AG08396 (cell line): ENCODE results near the gene LENG8.

ENCODE experiments used
- DNase-seq: peaks from one replicate; pipeline ENCODE4 v3.0.0; 2012; ENCODE audit warnings: low spot score, mixed read lengths

Gene LENG8

GRCh38 chr19:54424201-54424600, 24.8 kb upstream of the LENG8 start:
- no peak for DNase-seq

GRCh38 chr19:54424660-54425381, 24.2 kb upstream of the LENG8 start:
- no peak for DNase-seq

- no peak for DNase-seq
Measured at GRCh38 chr19:54425382-54425723, 23.6 kb upstream of the LENG8 start.

GRCh38 chr19:54426291-54426931, 22.6 kb upstream of the LENG8 start:
- DNase-seq, result no peak

- no peak for DNase-seq
Measured at GRCh38 chr19:54427586-54427985, 21.4 kb upstream of the LENG8 start.

- DNase-seq, result no peak
Measured at GRCh38 chr19:54428323-54429175, 20.4 kb upstream of the LENG8 start.

- DNase-seq, result no peak
Measured at GRCh38 chr19:54429176-54429495, 19.9 kb upstream of the LENG8 start.

GRCh38 chr19:54429545-54430227, 19.3 kb upstream of the LENG8 start:
- no peak for DNase-seq

GRCh38 chr19:54430306-54431254, 18.4 kb upstream of the LENG8 start:
- DNase-seq, result peak; percentile 80

GRCh38 chr19:54431255-54431838, 17.7 kb upstream of the LENG8 start:
- DNase-seq, result no peak

GRCh38 chr19:54432144-54432738, 16.8 kb upstream of the LENG8 start:
- DNase-seq, result no peak

GRCh38 chr19:54433697-54434096, 15.3 kb upstream of the LENG8 start:
- DNase-seq, result no peak

GRCh38 chr19:54434112-54434872, 14.7 kb upstream of the LENG8 start:
- DNase-seq, result no peak

GRCh38 chr19:54434873-54435214, 14.2 kb upstream of the LENG8 start:
- no peak for DNase-seq

GRCh38 chr19:54435551-54436016, 13.4 kb upstream of the LENG8 start:
- DNase-seq, result no peak

GRCh38 chr19:54436031-54436523, 12.9 kb upstream of the LENG8 start:
- DNase-seq, result no peak

GRCh38 chr19:54436628-54437252, 12.3 kb upstream of the LENG8 start:
- DNase-seq, result no peak

GRCh38 chr19:54439174-54439851, 9.7 kb upstream of the LENG8 start:
- no peak for DNase-seq

- no peak for DNase-seq
Measured at GRCh38 chr19:54440641-54441040, 8.4 kb upstream of the LENG8 start.
